Motor neuron (in vitro differentiated cells): ENCODE measurements around the gene PCCA. TPM values are rescaled to one million over a fixed set of nuclear protein-coding genes. Genes with fewer than 3 reads are reported as not detected.

ENCODE experiments used
- ATAC-seq, 8 experiments: fragments of 200-7000 bp; cut with Tn5 transposase; replicated peaks in 6 of 8; 2 replicates each; pipeline ENCODE4 v1.8.0; 2021; ENCODE audit warnings: mild to moderate bottlenecking in 8 of 8, moderate library complexity in 8 of 8
- H3K27ac ChIP-seq, 2 donors: fragments of 250-450 bp; sonication (Bioruptor Pico); 2 replicates each; pipeline ENCODE4 v1.9.0; 2021; ENCODE audit warnings: antibody characterized with exemption in 2 of 2, mild to moderate bottlenecking in 2 of 2, moderate library complexity in 1 of 2
- H3K4me1 ChIP-seq, 2 donors: fragments of 250-450 bp; sonication (Bioruptor Pico); replicated peaks in 1 of 2; 2 replicates each; pipeline ENCODE4 v1.6.1; 2021; ENCODE audit warnings: antibody characterized with exemption in 2 of 2, mild to moderate bottlenecking in 2 of 2, moderate library complexity in 1 of 2
- H3K4me3 ChIP-seq, 5 donors: fragments of 250-450 bp; sonication (Bioruptor Pico); 2 replicates each; pipeline ENCODE4 v1.9.0; 2021; ENCODE audit warnings: antibody characterized with exemption in 5 of 5, mild to moderate bottlenecking in 5 of 5, moderate library complexity in 4 of 5
- WGBS, 10 experiments: fragments of 450-650 bp; shearing (Covaris generic); methylation state at CpG; one replicate each; pipeline ENCODE4 v1.0.0; 2022; 5-methylcytosine and 5-hydroxymethylcytosine counted together
- in situ Hi-C, 9 experiments: fragments of 400-800 bp; cut with MboI; loops; one replicate each; pipeline ENCODE4 v1.15.0; 2021; ENCODE audit warnings: low sequenced_read_pairs in 9 of 9, low pct_unique_long_range_greater_than_20kb in 2 of 9; ENCODE audit not compliant: unreplicated experiment in 9 of 9
- total RNA-seq, 8 experiments: library from RNA; unstranded; fragments of 300-600 nt; gene quantifications; 2 replicates each; pipeline versions ENCODE4 v1.2.3 to v1.2.4, GENCODE V29; 2022

Gene PCCA
- total RNA-seq, 8 experiments from 2014 or later = 19.1 to 98.3 (median 50.9) TPM

DNA sequence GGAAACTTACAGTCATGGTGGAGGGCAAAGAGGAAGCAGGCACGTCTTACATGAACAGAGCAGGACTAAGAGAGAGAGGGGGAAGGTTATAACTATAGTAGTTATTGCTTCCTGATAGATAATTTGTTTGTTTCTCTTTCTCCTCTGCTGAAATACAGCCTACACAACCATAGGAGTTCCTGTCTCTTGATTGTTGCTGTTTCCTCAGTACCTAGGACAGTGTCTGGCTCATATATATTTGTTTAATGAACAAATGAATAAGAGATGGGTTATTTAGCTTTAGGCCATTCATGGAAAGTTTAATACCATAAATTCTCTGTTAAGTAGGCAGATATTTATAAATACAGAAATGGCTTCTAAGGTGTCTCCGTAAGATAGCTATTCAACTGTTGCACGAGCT is 95.2 kb downstream of the PCCA start:
- 36 to 100% (median 81%) methylated on average over 1 to 3 of the region's 3 CpGs; no CpG with 5 or more reads in 2 of the 10 experiments for WGBS, 10 experiments
- in situ Hi-C loops = no loop called here
- Histone ChIP-seq H3K27ac (no peak overlapping the region), H3K4me3 (no peak overlapping the region), H3K4me1 (peaks cover 0 to 2% of the 10 kb centered on the region in 2 donors)
- no peak for ATAC-seq

DNA sequence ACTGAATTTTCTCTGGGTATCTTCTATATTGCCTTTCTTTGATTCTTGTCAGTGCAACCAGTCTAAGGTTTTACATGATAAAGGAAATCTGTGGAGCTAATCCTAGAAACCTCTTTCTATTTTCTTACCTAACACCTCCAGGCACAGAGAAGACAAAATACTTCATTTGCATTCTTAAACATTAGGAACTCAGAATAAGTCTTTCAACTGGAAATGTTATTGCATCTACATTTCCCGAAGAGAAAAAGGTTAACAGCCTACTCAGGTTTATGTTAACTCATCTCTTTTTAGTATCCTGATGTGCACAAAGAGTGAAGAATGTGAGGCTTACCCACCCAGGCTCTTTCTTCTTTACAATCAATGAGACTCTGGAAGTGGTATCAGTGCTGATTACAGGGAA is 106.7 kb downstream of the PCCA start:
- WGBS, 10 experiments = 0 to 100% (median 8%) methylated on average over 1 of the region's 1 CpG; no CpG with 5 or more reads in 3 of the 10 experiments
- in situ Hi-C loops = no loop called here
- Histone ChIP-seq H3K27ac (no peak overlapping the region), H3K4me3 (no peak overlapping the region), H3K4me1 (peaks cover 7 to 9% of the 10 kb centered on the region in 2 donors)
- peak in 2 of 8 experiments; percentile 27 to 34 for ATAC-seq

DNA sequence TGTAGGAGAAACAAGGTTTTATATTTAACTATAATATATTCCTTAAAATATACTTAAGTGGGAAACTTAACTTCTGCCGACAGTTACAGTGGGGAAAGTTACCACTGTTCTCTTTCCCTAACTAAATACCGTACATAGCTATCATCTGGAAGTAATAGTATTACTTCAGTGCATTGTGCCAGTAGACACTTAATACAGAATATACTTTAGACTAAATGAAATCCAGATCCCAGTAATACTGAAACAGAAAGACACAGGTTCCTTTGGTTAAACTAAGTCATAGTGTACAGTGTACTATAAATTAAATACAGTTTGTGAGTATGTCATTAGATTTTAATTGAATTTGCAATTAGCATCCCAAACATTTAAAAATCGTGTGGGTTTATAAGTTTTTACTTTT is 107.5 kb downstream of the PCCA start:
- H3K4me1 ChIP-seq = peaks cover 7 to 9% of the 10 kb centered on the region in 2 donors
- in situ Hi-C loops = no loop called here
- ATAC-seq = no peak
- no peak overlapping the region for H3K4me3 ChIP-seq
- H3K27ac ChIP-seq = no peak overlapping the region
- 17 to 100% (median 58%) methylated on average over 1 to 3 of the region's 3 CpGs for WGBS, 10 experiments

DNA sequence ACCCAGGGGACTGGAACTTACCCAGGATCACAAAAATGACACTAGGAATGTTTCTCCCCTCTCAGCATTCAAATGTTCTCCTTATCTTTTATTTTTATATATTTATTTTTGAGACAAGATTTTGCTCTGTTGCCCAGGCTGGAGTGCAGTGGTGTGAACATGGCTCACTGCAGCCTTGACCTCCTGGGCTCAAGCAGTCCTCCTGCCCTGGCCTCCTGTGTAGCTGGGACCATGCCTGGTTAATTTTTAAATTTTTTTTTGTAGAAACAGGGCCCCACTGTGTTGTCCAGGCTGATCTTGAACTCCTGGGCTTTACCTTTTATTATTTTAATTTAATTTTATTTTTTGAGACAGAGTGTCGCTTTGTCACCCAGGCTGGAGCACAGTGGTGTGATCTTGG is 108.2 kb downstream of the PCCA start:
- Histone ChIP-seq H3K27ac (no peak overlapping the region), H3K4me3 (no peak overlapping the region), H3K4me1 (peaks cover 7 to 9% of the 10 kb centered on the region in 2 donors)
- ATAC-seq = no peak
- 83 to 100% (median 100%) methylated on average over 1 of the region's 1 CpG; no CpG with 5 or more reads in 3 of the 10 experiments for WGBS, 10 experiments
- in situ Hi-C loops = no loop called here

DNA sequence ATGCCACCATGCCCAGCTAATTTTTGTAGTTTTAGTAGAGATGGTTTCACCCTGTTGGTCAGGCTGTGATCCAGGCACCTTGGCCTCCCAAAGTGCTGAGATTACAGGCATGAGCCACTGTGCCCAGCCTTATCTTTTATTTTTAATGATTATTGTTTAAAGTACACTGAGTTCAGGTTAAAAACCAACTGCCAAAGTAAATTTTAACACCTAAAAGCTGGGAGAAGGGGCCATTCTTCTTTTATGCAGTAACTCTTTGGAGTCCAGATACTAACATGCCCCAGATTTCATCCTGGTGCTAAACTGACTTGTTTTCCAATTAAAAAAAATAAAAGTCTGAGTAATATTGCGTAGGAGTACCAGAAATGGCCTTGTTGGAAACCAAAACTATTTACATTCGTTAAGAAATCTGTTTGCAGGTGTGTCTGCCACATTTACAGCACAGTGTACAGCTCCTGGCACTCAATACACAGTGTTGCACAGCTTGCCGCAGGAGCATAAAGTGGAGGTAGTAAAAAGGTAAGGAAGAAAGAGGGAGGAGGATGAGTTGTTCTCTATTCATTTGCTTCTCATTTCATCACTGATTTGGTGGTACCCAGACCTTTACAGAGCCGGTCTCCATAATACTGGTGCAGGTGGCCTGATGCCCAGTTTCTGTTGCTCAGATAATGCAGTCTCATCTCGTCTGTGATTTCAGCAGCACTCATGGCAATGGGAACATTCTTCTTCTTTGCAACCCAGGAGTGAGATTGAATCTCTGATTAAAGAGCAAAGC is 108.9 kb downstream of the PCCA start:
- in situ Hi-C loops = no loop called here
- 73 to 100% (median 93%) methylated on average over 2 to 5 of the region's 5 CpGs; no CpG with 5 or more reads in 2 of the 10 experiments for WGBS, 10 experiments
- no peak overlapping the region for H3K27ac ChIP-seq
- no peak for ATAC-seq
- H3K4me3 ChIP-seq = no peak overlapping the region
- H3K4me1 ChIP-seq = peaks cover 7 to 9% of the 10 kb centered on the region in 2 donors

DNA sequence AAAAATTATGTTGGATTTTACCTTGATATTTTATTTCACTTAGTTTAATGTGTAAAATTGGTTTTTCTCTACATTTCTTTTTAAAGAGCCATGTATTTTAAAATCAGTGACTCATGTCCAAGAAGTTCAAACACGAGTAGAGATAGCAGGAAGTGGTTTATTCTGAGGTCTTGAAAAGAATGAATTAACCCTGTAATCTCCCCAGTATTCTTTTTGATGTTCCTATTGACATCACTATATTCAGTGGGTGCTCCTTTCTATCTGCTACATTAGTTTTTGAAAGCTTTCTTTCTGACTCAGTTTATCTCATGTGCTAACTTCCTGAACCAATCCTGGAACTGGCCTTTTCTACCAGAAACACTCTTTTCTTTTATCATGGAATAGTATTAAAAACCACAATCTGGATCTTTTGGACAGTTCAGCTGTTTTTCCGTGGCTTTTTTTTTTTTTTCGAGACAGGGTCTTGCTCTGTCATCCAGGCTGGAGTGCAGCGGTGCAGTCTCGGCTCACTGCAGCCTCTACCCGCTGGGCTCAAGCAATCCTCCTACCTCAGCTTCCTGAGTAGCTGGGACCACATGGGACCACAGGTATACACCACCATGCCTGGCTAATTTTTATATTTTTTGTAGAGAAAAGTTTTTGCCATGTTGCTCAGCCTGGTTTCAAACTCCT is 114.9 kb downstream of the PCCA start:
- in situ Hi-C loops = no loop called here
- no peak for ATAC-seq
- Histone ChIP-seq H3K4me1 (no peaks in the 10 kb centered on the region), H3K4me3 (no peak overlapping the region), H3K27ac (no peak overlapping the region)
- 25 to 100% (median 87%) methylated on average over 1 to 6 of the region's 6 CpGs for WGBS, 10 experiments

DNA sequence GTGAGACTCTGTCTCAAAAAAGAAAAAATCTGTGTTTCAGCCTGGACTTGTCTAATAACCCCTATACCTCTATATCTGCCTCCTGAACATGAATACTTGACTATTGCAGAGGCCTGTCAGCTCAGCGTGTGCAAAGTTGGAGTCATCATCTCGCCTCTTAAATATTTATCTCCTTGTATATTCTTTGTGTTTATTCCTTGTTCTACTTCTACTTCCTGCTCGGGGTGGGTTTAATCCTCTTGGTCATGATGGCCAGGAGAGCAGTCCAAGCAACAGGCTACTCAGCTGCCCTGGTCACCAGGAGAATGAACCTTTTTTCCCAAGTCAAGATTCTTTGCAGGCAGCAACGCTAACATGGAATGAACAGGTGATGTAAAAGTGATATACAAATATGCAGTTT is 119.1 kb downstream of the PCCA start:
- Histone ChIP-seq H3K27ac (no peak overlapping the region), H3K4me3 (no peak overlapping the region), H3K4me1 (no peaks in the 10 kb centered on the region)
- WGBS, 10 experiments = 80 to 100% (median 100%) methylated on average over 1 to 4 of the region's 4 CpGs; no CpG with 5 or more reads in 1 of the 10 experiments
- no peak for ATAC-seq
- in situ Hi-C loops = no loop called here

DNA sequence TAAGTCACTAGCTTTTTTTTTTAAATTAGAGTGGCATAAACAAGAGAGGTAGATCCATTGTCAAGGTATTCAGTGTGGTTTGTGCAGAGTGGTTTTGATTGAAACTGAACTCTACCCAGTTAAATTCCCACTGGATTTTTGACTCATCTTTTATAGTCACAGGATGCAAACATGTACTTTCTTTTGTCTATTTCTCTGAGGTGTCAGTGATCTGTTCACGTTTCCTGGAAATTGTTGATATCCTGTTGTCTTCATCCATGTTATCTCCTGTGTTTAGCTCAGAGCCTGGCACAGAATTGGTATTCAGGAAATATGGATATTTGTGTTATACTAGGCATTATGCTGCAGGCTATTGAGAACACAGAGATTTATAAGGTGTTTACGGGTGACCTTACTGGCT is 119.7 kb downstream of the PCCA start:
- Histone ChIP-seq H3K27ac (no peak overlapping the region), H3K4me1 (no peaks in the 10 kb centered on the region), H3K4me3 (no peak overlapping the region)
- WGBS, 10 experiments = 19 to 100% (median 83%) methylated on average over 1 to 2 of the region's 2 CpGs; no CpG with 5 or more reads in 1 of the 10 experiments
- in situ Hi-C loops = no loop called here
- ATAC-seq = no peak

DNA sequence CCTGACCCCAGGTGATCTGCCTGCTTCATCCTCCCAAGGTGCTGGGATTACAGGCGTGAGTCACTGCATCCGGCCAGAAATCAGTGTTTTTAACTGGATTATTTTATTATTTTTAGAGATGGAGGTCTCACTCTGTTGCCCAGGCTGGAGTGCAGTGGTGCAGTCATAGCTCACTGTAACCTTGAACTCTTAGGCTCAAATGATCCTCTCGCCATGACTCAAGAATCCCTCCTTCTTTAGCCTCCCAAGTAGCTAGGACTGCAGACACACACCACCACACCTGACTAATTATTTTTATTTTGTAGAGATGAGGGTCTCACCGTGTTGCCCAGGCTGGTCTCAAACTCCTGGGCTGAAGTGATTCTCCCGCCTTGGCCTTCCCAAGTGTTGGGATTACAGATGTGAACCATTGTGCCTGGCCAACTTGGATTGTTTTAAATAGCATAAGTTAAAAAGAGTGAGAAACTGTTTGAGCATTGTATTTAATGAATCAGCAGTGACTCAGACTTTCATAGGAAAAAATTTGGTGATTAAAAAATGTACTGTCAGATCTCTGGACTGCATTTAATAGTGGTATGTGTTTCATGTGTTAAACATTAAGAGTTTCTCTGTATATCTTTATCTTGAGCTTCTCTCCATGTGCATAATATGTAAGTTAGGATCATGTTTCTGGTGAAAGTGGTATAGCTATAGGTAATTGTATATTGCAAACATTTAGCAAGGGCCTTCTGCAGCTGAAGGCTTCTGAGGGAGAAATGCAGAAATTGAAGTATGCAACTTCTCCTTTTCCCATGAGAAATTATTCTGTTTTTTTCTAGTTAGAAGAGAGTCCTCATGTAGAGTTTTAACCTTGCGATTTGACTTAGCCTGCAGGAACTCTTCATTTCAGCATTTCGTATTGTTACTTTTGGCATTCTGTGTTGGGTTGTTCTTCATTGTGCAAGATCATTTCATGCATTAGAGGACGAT is 121.2 kb downstream of the PCCA start:
- Histone ChIP-seq H3K4me1 (no peaks in the 10 kb centered on the region), H3K4me3 (no peak overlapping the region), H3K27ac (no peak overlapping the region)
- peak in 3 of 8 experiments; percentile 32 to 48 (median 47) for ATAC-seq
- in situ Hi-C loops = no loop called here
- 20 to 100% (median 90%) methylated on average over 1 to 5 of the region's 8 CpGs for WGBS, 10 experiments

DNA sequence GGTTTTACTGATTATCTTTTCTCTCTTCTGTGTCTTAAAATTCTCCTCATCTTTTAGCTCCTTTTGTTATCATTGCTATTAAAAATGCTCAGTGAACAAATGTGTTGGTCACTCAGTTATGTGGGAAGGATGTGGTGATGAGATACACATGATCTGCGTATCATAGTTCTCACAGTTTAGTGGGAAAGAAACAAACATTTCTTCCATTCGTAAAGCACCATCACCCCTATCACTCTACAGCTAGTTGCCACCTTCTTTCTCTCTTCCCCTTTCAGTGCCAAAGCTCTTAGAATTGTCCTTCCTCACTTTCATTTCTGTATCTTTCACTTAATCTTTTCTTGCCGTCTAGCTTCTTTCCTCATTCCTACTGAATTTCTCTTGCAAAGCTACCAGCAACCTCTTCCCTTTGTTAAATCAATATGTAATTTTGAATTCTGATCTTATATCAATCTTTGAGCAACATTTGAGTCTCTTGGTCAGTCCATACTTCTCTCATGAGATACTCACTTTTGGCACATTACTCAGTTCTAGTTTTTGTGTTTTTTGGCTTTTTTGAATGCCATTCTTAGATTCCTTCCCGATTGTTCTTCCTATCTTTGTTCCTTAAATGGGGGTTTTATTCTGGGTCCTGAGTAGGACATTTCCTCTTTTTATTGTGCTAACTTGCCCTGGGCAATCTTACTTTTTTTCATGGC is 122.3 kb downstream of the PCCA start:
- ATAC-seq = no peak
- Histone ChIP-seq H3K27ac (no peak overlapping the region), H3K4me1 (no peaks in the 10 kb centered on the region), H3K4me3 (no peak overlapping the region)
- in situ Hi-C loops = no loop called here
- 49 to 100% (median 91%) methylated on average over 3 to 4 of the region's 4 CpGs for WGBS, 10 experiments

DNA sequence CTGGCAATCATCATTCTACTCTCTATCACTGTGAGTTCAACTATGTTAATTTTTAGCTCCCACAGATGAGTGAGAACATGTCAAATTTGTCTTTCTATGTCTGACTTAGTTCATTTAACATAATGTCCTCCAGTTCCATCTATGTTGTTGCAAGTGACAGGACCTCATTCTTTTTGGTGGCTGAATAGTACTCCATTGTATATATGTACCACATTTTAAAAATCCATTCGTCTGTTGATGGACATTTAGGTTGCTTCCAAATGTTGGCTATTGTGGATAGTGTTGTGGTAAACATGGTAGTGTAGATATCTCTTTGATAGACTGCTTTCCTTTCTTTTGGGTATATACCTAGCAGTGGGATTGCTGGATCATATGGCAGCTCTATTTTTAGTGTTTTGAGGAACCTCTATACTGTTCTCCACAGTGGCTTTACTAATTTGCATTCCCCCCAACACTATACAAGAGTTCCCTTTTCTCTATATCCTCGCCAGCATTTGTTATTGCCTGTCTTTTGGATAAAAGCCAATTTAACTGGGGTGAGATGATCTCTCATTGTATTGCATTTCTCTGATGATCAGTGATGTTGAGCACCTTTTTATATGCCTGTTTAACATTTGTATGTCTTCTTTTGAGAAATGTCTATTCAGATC is 124.1 kb downstream of the PCCA start:
- WGBS, 10 experiments = 50 to 100% (median 86%) methylated on average over 1 to 2 of the region's 2 CpGs; no CpG with 5 or more reads in 1 of the 10 experiments
- H3K27ac ChIP-seq = no peak overlapping the region
- H3K4me3 ChIP-seq = no peak overlapping the region
- ATAC-seq = no peak
- no peaks in the 10 kb centered on the region for H3K4me1 ChIP-seq
- in situ Hi-C loops = no loop called here

DNA sequence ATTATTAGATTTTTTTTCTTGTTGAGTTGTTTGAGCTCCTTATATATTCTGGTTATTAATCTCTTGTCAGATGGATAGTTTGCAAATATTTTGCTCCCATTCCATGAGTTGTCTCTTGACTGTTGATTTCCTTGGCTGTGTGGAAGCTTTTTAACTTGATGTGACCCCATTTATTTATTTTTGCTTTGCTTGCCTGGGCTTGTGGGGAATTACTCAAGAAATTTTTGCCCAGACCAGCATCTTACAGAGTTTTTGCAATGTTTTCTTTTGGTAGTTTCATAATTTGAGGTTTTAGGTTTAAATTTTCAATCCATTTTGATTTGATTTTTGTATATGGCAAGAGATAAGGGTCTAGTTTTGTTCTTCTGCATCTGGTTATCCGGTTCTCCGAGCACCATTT is 124.7 kb downstream of the PCCA start:
- no peak overlapping the region for H3K4me3 ChIP-seq
- ATAC-seq = no peak
- 100% methylated on average over 1 to 2 of the region's 2 CpGs; no CpG with 5 or more reads in 2 of the 10 experiments for WGBS, 10 experiments
- no peaks in the 10 kb centered on the region for H3K4me1 ChIP-seq
- no peak overlapping the region for H3K27ac ChIP-seq
- in situ Hi-C loops = no loop called here
